ENCODE results near the gene BICDL2.

BICDL2 gene

DNA sequence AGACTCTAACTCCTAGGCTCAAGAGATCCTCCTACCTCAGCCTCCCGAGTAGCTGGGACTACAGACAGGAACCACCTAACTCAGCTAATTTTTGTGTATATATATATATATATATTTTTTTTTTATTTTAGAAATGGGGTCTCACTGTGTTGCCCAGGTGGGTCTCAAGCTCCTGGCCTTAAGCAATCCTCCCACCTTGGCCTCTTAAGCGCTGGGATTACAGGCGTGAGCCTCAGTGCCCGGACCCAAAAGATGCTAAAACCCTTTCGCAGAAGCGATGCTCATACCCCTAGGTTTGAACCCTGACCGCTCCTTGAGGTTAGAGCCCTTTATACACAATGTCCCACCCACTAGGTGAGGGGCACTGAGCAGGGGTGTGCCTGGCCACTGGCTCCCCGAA lies 26.2 kb downstream of the BICDL2 start:
- H3K27me3 ChIP-seq (ENCODE audit: control insufficient read depth, insufficient read depth, low read length, poor library complexity, severe bottlenecking): peaks cover 63% of the 10 kb centered on the region
- no peaks in the 10 kb centered on the region for H3K9me3 ChIP-seq (ENCODE audit: control insufficient read depth, low read length)
- H3K4me3 ChIP-seq (ENCODE audit: insufficient read depth, low read depth, low read length): no peak overlapping the region
- H3K27ac ChIP-seq (ENCODE audit: insufficient read depth, low read depth, low read length, poor library complexity, severe bottlenecking): no peak overlapping the region
- 94 to 96% methylated on average over 7 of the region's 8 CpGs for WGBS, 2 experiments
- H3K36me3 ChIP-seq (ENCODE audit: control insufficient read depth, insufficient read depth, low read length): no peaks in the 10 kb centered on the region
- H3K4me1 ChIP-seq (ENCODE audit: control insufficient read depth, insufficient read depth, low read length): peaks cover 35% of the 10 kb centered on the region

DNA sequence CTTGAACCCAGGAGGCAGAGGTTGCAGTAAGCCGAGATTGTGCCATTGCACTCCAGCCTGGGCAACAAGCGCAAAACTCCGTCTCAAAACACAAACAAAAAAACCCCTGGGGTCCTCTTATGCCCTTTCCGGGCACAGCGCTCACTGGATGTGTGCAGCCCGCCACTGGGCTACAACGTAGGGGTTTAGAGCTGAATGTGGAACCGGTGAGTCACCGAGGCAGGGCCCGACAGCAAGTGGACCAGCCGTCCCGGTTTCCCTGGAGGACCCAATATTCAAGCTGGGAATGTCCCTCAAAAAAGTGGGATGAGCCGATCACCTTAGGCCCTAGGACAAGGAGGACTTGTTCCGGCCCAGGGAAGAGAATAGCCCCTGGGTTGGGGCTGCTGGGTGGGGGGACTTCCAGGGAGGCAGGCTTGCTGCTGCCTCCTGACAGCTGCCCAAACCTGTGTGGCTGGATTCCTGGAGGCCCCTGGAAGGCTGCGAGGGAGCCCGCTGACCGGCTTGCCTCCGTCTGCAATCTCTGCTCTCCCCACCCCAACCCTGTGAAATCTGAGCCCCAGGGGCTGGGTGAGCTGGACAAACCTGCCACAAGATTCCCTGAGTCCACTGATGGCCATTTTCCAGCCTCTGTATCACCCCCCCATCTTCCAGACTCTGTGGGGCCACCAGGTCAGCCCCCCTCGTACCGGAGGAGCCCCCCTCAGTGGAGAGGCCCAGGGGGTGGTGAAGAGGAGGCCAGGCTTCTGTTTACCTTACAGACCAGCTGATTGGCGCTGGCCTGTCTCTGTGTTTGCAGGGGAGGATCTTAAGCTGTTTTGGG lies 27.0 kb downstream of the BICDL2 start:
- H3K27me3 ChIP-seq (ENCODE audit: control insufficient read depth, insufficient read depth, low read length, poor library complexity, severe bottlenecking): peaks cover 70% of the 10 kb centered on the region
- H3K4me3 ChIP-seq (ENCODE audit: insufficient read depth, low read depth, low read length): peak overlapping the region; percentile 6
- H3K36me3 ChIP-seq (ENCODE audit: control insufficient read depth, insufficient read depth, low read length): no peaks in the 10 kb centered on the region
- no peak overlapping the region for H3K27ac ChIP-seq (ENCODE audit: insufficient read depth, low read depth, low read length, poor library complexity, severe bottlenecking)
- 22 to 24% methylated on average over 21 of the region's 21 CpGs for WGBS, 2 experiments
- no peaks in the 10 kb centered on the region for H3K9me3 ChIP-seq (ENCODE audit: control insufficient read depth, low read length)
- H3K4me1 ChIP-seq (ENCODE audit: control insufficient read depth, insufficient read depth, low read length): peaks cover 35% of the 10 kb centered on the region

DNA sequence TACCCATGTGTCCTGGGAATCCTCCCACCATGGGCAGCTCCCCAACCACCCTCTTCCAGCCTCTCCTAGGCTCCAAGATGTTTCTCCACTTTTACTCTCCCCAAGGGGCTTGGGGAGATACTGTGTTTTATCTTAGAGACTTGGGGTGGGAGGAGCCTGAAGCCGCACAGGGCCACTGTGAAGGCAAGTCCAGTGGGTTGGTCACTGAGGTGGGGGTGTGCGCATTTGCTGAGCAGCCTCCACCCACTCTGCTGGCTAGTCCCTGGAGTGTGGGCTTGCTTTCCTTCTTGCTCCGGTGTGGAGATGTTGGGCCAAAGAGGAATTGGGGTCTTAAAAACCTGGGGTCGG lies 28.1 kb downstream of the BICDL2 start:
- Histone ChIP-seq H3K36me3 (ENCODE audit: control insufficient read depth, insufficient read depth, low read length) (no peaks in the 10 kb centered on the region), H3K27ac (ENCODE audit: insufficient read depth, low read depth, low read length, poor library complexity, severe bottlenecking) (no peak overlapping the region), H3K9me3 (ENCODE audit: control insufficient read depth, low read length) (no peaks in the 10 kb centered on the region), H3K27me3 (ENCODE audit: control insufficient read depth, insufficient read depth, low read length, poor library complexity, severe bottlenecking) (peaks cover 68% of the 10 kb centered on the region), H3K4me1 (ENCODE audit: control insufficient read depth, insufficient read depth, low read length) (peaks cover 27% of the 10 kb centered on the region), H3K4me3 (ENCODE audit: insufficient read depth, low read depth, low read length) (no peak overlapping the region)
- 36 to 39% methylated on average over 4 of the region's 4 CpGs for WGBS, 2 experiments

DNA sequence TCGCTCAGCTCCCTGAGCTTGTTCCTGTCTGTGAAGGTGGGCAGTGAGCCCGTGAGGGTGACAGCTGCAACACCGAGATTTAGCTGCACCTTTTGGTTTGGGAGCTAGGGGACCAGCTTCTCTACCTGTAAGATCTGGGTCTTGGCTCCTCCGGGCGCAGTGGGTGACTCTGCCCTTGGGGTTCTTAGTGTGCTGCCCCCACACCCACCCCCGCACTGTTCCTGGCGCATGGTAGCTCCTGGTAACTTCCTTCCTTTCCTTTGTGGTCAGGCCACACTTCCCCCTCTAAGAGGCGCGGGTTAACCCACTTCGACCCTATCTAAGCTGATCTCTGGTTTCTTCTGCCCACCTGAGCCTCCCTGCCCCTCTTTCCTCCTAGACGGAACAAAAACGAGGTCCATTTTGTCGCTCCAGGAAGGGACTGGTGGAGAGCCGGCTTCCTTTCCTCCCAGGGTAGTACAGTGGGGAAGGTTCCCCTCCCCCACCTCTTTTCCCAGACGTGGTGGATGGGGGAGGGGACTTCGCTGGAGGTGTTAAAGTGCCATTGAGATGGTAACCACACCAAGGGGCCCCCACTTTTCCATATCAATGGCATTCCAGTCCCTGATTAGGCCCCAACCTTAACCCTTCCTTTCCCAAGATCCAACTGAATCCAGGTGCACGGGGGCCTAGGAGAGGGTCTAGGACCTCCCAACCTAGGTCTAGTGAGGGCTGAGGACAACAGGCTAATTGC lies 28.6 kb downstream of the BICDL2 start:
- WGBS, 2 experiments: 8% methylated on average over 15 to 17 of the region's 17 CpGs
- H3K4me1 ChIP-seq (ENCODE audit: control insufficient read depth, insufficient read depth, low read length): peaks cover 27% of the 10 kb centered on the region
- H3K27me3 ChIP-seq (ENCODE audit: control insufficient read depth, insufficient read depth, low read length, poor library complexity, severe bottlenecking): peaks cover 63% of the 10 kb centered on the region
- no peak overlapping the region for H3K4me3 ChIP-seq (ENCODE audit: insufficient read depth, low read depth, low read length)
- no peak overlapping the region for H3K27ac ChIP-seq (ENCODE audit: insufficient read depth, low read depth, low read length, poor library complexity, severe bottlenecking)
- H3K9me3 ChIP-seq (ENCODE audit: control insufficient read depth, low read length): no peaks in the 10 kb centered on the region
- H3K36me3 ChIP-seq (ENCODE audit: control insufficient read depth, insufficient read depth, low read length): no peaks in the 10 kb centered on the region

DNA sequence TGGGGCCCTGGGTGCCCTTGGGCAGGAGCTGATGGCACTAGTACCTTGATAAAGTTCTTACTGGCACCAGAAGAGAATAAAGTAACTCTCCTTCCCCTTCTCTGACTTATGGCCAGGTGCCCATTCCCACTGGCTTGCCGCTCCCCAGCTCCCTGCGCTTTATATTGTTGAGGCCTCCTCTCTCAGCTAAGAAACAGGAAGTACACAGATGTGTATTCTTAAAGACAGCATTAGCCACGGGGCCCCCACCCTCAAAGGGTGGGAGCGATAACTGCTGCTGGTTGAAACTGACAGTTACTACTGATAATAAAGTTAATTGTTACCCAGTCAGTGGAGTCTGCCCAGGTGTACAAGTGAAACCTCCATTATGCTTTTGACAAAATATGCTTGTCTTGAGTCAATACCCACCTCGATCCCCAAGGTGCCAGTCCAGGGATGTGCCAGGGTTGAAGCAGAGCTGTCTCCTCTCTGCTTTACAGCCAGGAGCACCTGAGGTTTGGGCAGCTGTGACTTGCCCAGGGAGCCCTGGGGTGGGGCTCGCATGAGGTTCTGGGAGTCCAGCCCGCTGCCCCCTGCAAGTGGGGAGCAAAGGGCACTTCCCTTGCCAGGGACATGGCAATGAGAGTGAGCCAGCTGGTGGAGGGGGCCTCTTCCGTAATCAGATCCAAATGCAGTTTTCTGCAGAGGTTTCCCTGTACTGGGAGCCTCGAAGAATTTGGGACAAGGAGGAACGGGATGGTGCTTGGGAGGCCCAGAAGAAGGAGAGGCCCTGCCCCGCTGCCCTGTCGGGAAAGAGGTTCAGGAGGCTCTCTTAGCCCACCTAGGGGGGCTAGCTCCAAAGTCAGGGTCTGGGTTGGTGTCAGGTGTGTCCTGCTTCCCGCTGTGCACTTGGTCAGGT lies 29.4 kb downstream of the BICDL2 start:
- Histone ChIP-seq H3K27ac (ENCODE audit: insufficient read depth, low read depth, low read length, poor library complexity, severe bottlenecking) (no peak overlapping the region), H3K4me3 (ENCODE audit: insufficient read depth, low read depth, low read length) (no peak overlapping the region), H3K36me3 (ENCODE audit: control insufficient read depth, insufficient read depth, low read length) (no peaks in the 10 kb centered on the region), H3K27me3 (ENCODE audit: control insufficient read depth, insufficient read depth, low read length, poor library complexity, severe bottlenecking) (peaks cover 55% of the 10 kb centered on the region), H3K4me1 (ENCODE audit: control insufficient read depth, insufficient read depth, low read length) (peaks cover 27% of the 10 kb centered on the region), H3K9me3 (ENCODE audit: control insufficient read depth, low read length) (no peaks in the 10 kb centered on the region)
- 51 to 52% methylated on average over 13 of the region's 13 CpGs for WGBS, 2 experiments

DNA sequence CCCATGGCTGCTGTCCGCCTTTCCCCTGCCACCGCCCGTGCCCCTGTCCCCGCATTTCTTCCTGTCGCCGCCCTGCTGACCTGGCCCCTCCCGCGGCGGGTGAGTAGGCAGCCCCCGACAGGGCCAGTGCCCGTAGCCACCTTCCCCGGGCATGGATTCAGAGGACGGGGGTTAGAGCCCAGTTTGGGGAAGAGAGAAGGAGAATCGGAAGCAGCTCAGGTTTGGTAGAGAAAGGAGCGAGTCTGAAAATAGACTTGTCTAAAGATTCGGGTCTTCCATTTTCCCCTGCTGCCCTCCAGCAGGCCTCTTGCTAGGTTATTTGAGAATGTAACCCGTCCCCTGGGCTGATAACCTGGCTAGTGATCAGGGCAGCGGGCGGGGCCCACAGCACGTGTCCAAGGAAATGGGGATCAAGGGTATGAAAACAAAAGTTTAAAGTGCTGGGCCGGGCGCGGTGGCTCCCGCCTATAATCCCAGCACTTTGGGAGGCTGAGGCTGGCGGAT lies 31.9 kb downstream of the BICDL2 start:
- no peak overlapping the region for H3K27ac ChIP-seq (ENCODE audit: insufficient read depth, low read depth, low read length, poor library complexity, severe bottlenecking)
- peaks cover 44% of the 10 kb centered on the region for H3K27me3 ChIP-seq (ENCODE audit: control insufficient read depth, insufficient read depth, low read length, poor library complexity, severe bottlenecking)
- peaks cover 23% of the 10 kb centered on the region for H3K4me1 ChIP-seq (ENCODE audit: control insufficient read depth, insufficient read depth, low read length)
- peak overlapping the region; percentile 10 for H3K4me3 ChIP-seq (ENCODE audit: insufficient read depth, low read depth, low read length)
- H3K9me3 ChIP-seq (ENCODE audit: control insufficient read depth, low read length): no peaks in the 10 kb centered on the region
- H3K36me3 ChIP-seq (ENCODE audit: control insufficient read depth, insufficient read depth, low read length): no peaks in the 10 kb centered on the region
- 3% methylated on average over 25 of the region's 25 CpGs for WGBS, 2 experiments

DNA sequence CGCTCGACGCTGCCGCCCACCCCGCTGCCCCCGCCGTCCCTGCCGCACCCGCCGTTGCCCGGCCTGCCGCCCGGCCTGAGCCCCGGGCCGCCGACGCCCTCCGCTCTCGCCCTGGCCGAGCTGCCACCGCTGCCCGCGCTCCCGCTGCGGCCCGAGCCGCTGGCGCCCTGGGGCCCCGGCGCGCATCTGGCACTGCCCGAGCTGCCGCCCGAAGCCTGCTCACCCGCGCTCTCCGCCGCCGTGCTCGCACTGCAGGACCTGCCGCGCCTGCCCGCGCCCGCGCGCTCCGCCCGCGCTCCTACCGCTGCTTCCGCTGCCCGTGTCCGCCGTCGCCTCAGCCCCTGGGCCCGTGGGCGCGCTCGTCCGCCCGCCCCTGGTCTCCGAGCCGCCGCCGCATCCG lies 32.4 kb downstream of the BICDL2 start:
- peaks cover 44% of the 10 kb centered on the region for H3K27me3 ChIP-seq (ENCODE audit: control insufficient read depth, insufficient read depth, low read length, poor library complexity, severe bottlenecking)
- peaks cover 19% of the 10 kb centered on the region for H3K4me1 ChIP-seq (ENCODE audit: control insufficient read depth, insufficient read depth, low read length)
- H3K4me3 ChIP-seq (ENCODE audit: insufficient read depth, low read depth, low read length): no peak overlapping the region
- H3K27ac ChIP-seq (ENCODE audit: insufficient read depth, low read depth, low read length, poor library complexity, severe bottlenecking): no peak overlapping the region
- H3K36me3 ChIP-seq (ENCODE audit: control insufficient read depth, insufficient read depth, low read length): no peaks in the 10 kb centered on the region
- no peaks in the 10 kb centered on the region for H3K9me3 ChIP-seq (ENCODE audit: control insufficient read depth, low read length)
- WGBS, 2 experiments: 0% methylated on average over 67 of the region's 67 CpGs

DNA sequence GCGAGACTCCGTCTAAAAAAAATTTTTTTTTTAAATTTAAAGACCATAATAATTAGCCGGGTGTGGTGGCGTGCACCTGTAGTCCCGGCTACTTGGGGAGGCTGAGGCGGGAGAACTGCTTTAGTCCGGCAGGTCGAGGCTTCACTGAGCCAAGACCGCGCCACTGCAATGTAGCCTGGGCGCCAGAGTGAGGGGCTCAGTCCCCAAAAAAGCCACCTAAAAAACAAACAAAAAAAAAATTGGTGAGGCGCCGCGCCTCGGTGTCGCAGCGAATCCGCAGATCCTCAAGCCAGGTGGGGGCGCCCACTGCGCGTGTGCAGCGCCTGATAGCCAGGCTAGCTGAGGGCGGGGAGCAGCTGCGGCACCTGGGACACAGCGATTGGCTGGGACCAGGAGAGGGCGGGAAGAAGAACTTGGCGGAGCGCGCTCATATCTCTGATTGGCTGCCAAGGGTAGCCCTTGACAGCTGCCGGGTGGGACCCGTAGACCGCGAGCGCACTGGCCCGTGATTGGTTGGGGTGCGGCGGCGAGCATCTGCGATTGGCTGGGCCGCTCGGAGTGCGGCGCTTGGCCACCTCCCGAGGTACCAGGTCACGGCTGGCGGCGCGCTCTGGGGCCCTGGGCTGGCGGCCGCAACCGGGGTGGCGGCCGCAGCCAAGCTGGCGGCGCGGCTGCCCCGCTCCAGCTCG lies 33.0 kb downstream of the BICDL2 start:
- no peak overlapping the region for H3K4me3 ChIP-seq (ENCODE audit: insufficient read depth, low read depth, low read length)
- peaks cover 41% of the 10 kb centered on the region for H3K27me3 ChIP-seq (ENCODE audit: control insufficient read depth, insufficient read depth, low read length, poor library complexity, severe bottlenecking)
- peaks cover 18% of the 10 kb centered on the region for H3K4me1 ChIP-seq (ENCODE audit: control insufficient read depth, insufficient read depth, low read length)
- no peaks in the 10 kb centered on the region for H3K9me3 ChIP-seq (ENCODE audit: control insufficient read depth, low read length)
- H3K27ac ChIP-seq (ENCODE audit: insufficient read depth, low read depth, low read length, poor library complexity, severe bottlenecking): no peak overlapping the region
- WGBS, 2 experiments: 10 to 11% methylated on average over 58 of the region's 58 CpGs
- H3K36me3 ChIP-seq (ENCODE audit: control insufficient read depth, insufficient read depth, low read length): no peaks in the 10 kb centered on the region

DNA sequence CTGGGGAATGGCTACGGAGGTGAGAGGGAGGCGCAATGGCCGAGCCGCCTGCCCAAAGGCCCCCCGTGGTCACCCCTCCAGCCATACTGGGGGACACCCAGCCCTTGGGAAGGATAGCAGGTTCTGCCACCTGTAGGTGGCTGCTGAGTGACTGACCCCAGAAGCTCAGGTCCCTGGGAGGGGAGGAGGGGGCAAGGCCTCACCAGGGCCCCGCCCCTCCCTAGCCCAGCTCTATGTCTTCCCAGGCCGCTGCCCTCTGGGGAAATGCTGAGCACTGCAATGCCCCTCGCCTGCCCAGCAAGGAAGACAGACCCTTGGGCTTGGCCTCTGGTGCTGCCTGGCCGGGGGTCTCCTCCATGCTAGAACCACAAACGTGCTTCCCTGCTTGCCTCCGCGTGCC lies 35.4 kb downstream of the BICDL2 start:
- Histone ChIP-seq H3K36me3 (ENCODE audit: control insufficient read depth, insufficient read depth, low read length) (no peaks in the 10 kb centered on the region), H3K27me3 (ENCODE audit: control insufficient read depth, insufficient read depth, low read length, poor library complexity, severe bottlenecking) (peaks cover 17% of the 10 kb centered on the region), H3K27ac (ENCODE audit: insufficient read depth, low read depth, low read length, poor library complexity, severe bottlenecking) (no peak overlapping the region), H3K4me3 (ENCODE audit: insufficient read depth, low read depth, low read length) (no peak overlapping the region), H3K9me3 (ENCODE audit: control insufficient read depth, low read length) (no peaks in the 10 kb centered on the region), H3K4me1 (ENCODE audit: control insufficient read depth, insufficient read depth, low read length) (peaks cover 4% of the 10 kb centered on the region)
- WGBS, 2 experiments: 75 to 76% methylated on average over 12 of the region's 12 CpGs
